Aorta (tissue), 5 donors: ENCODE measurements around the gene REXO1. TPM values are rescaled to one million over a fixed set of nuclear protein-coding genes. Genes with fewer than 3 reads are reported as not detected.

Experiments used
- ATAC-seq: fragments of 200-7000 bp; cut with Tn5 transposase; one replicate; pipeline ENCODE4 v1.9.1; 2022; ENCODE audit warnings: moderate library complexity; ENCODE audit not compliant: low FRiP score
- DNase-seq, 2 donors: peaks; one replicate each; pipeline ENCODE4 v3.0.0-alpha.2; 2020
- H3K27ac ChIP-seq, 2 donors: one replicate each; pipeline ENCODE4 v1.5.1; 2013; ENCODE audit warnings: low read length in 2 of 2, mild to moderate bottlenecking in 2 of 2, moderate library complexity in 2 of 2, control low read depth in 1 of 2, inconsistent platforms in 1 of 2, low read depth in 1 of 2
- H3K27me3 ChIP-seq, 2 donors: one replicate each; pipeline ENCODE4 v1.6.1; 2013; ENCODE audit warnings: control low read depth in 1 of 2, low read length in 1 of 2, mild to moderate bottlenecking in 1 of 2, moderate library complexity in 1 of 2; ENCODE audit not compliant: insufficient read depth in 2 of 2, control insufficient read depth in 1 of 2
- H3K36me3 ChIP-seq, 2 donors: one replicate each; pipeline ENCODE4 v1.6.1; 2013; ENCODE audit warnings: control low read depth in 1 of 2, low read length in 1 of 2, mild to moderate bottlenecking in 1 of 2; ENCODE audit not compliant: insufficient read depth in 2 of 2, control insufficient read depth in 1 of 2
- H3K4me1 ChIP-seq, 2 donors: one replicate each; pipeline ENCODE4 v1.6.1; 2013; ENCODE audit warnings: low read length in 2 of 2, control low read depth in 1 of 2, mild to moderate bottlenecking in 1 of 2, moderate library complexity in 1 of 2; ENCODE audit not compliant: insufficient read depth in 2 of 2, control insufficient read depth in 1 of 2
- H3K4me3 ChIP-seq, 2 donors: one replicate each; pipeline ENCODE4 v1.5.1; 2013; ENCODE audit warnings: low read length in 2 of 2, control low read depth in 1 of 2, mild to moderate bottlenecking in 1 of 2
- H3K9me3 ChIP-seq: one replicate; pipeline ENCODE4 v1.6.1; 2013; ENCODE audit warnings: mild to moderate bottlenecking, low read length; ENCODE audit not compliant: control insufficient read depth
- WGBS, 2 donors: extraction: QIAGEN DNeasy Blood & Tissue Kit; methylation state at CpG; one replicate each; pipeline ENCODE4 v1.1.7; 2013; 5-methylcytosine and 5-hydroxymethylcytosine counted together
- intact Hi-C, 2 donors: fragments of 100-400 bp; cut with DNase I; formaldehyde crosslinking; loops; one replicate each; pipeline versions ENCODE4 v1.14.2 to v1.15.0; 2022
- polyA plus RNA-seq, 2 donors: library from polyadenylated mRNA; stranded (reverse); fragments of 200-250 nt; gene quantifications; one replicate each; pipeline ENCODE4 v1.2.3, GENCODE V29; 2013
- total RNA-seq, 2 donors: library from RNA; stranded (reverse); fragmentation: NEBNext Ultra II Directional; extraction: Animal tissue kit (Norgen Biotek cat#: 25700); gene quantifications; one replicate each; pipeline ENCODE4 v1.2.1, GENCODE V29; 2021
- donor health status: healthy with polysubstance abuse.
- donor health status: Bipolar disorder and iron deficiency.
- donor health status: DM: no; HTN: no; CAD: no.
- donor health status: DM: no; HTN: no; CAD: no.
- donor health status: DM: yes; HTN: yes; CAD: no.

The REXO1 gene
- total and polyA plus RNA-seq, 4 donors = 4.8 to 29.9 (median 26.7) TPM

- ATAC-seq = no peak
- DNase-seq = no peak
- no peak overlapping the region for H3K4me3 ChIP-seq
- 80 to 84% methylated on average over 8 of the region's 8 CpGs for WGBS, 2 donors
- H3K36me3 ChIP-seq = peaks cover 2 to 11% of the 10 kb centered on the region in 2 donors
- no peak overlapping the region for H3K27ac ChIP-seq
- intact Hi-C loops = loop anchor here in 1 of 2 donors (10.0 kb wide), 1 partner anchor 278 kb away; no protein-coding TSS in a partner anchor
- H3K9me3 ChIP-seq = no peaks in the 10 kb centered on the region
- no peaks in the 10 kb centered on the region for H3K4me1 ChIP-seq
- no peaks in the 10 kb centered on the region for H3K27me3 ChIP-seq
These were observed 25.3 kb downstream of the REXO1 start for GRCh38 chr19:1823020-1823419.

- DNase-seq (no peak), ATAC-seq (no peak)
- Histone ChIP-seq H3K4me1 (no peaks in the 10 kb centered on the region), H3K36me3 (peaks cover 2 to 9% of the 10 kb centered on the region in 2 donors), H3K27me3 (no peaks in the 10 kb centered on the region), H3K4me3 (no peak overlapping the region), H3K9me3 (no peaks in the 10 kb centered on the region), H3K27ac (no peak overlapping the region)
- intact Hi-C loops = loop anchor here in 1 of 2 donors (10.0 kb wide), 1 partner anchor 277 kb away; no protein-coding TSS in a partner anchor
- 90 to 91% methylated on average over 19 of the region's 19 CpGs for WGBS, 2 donors
These were observed 26.1 kb downstream of the REXO1 start for GRCh38 chr19:1822210-1822609.

GRCh38 chr19:1819341-1820255 lies 28.7 kb downstream of the REXO1 start:
- H3K36me3 ChIP-seq = peaks cover 2 to 18% of the 10 kb centered on the region in 2 donors
- no peak for DNase-seq
- 83 to 86% methylated on average over 42 to 43 of the region's 43 CpGs for WGBS, 2 donors
- H3K4me3 ChIP-seq = no peak overlapping the region
- no peaks in the 10 kb centered on the region for H3K4me1 ChIP-seq
- intact Hi-C loops = loop anchor here in 1 of 2 donors (10.0 kb wide), 1 partner anchor 275 kb away; no protein-coding TSS in a partner anchor
- no peak for ATAC-seq
- no peak overlapping the region for H3K27ac ChIP-seq
- no peaks in the 10 kb centered on the region for H3K27me3 ChIP-seq
- no peaks in the 10 kb centered on the region for H3K9me3 ChIP-seq

- DNase-seq (no peak), ATAC-seq (no peak)
- Histone ChIP-seq H3K4me1 (no peaks in the 10 kb centered on the region), H3K9me3 (no peaks in the 10 kb centered on the region), H3K27ac (no peak overlapping the region), H3K27me3 (no peaks in the 10 kb centered on the region), H3K36me3 (peaks cover 2 to 18% of the 10 kb centered on the region in 2 donors), H3K4me3 (no peak overlapping the region)
- 90% methylated on average over 30 to 33 of the region's 33 CpGs for WGBS, 2 donors
- intact Hi-C loops = no loop called here
These were observed 29.6 kb downstream of the REXO1 start for GRCh38 chr19:1818549-1819195.

GRCh38 chr19:1817553-1818179 lies 30.6 kb downstream of the REXO1 start:
- Histone ChIP-seq H3K4me3 (no peak overlapping the region), H3K36me3 (peaks cover 0 to 18% of the 10 kb centered on the region in 2 donors), H3K9me3 (no peaks in the 10 kb centered on the region), H3K27me3 (no peaks in the 10 kb centered on the region), H3K4me1 (no peaks in the 10 kb centered on the region), H3K27ac (no peak overlapping the region)
- no peak for ATAC-seq
- 85 to 88% methylated on average over 25 of the region's 25 CpGs for WGBS, 2 donors
- DNase-seq = no peak
- intact Hi-C loops = no loop called here

GRCh38 chr19:1816530-1817298 lies 31.6 kb downstream of the REXO1 start:
- Histone ChIP-seq H3K27ac (no peak overlapping the region), H3K4me3 (no peak overlapping the region), H3K36me3 (peaks cover 0 to 18% of the 10 kb centered on the region in 2 donors), H3K27me3 (no peaks in the 10 kb centered on the region), H3K9me3 (no peaks in the 10 kb centered on the region), H3K4me1 (no peaks in the 10 kb centered on the region)
- intact Hi-C loops = no loop called here
- DNase-seq (no peak), ATAC-seq (no peak)
- 91 to 92% methylated on average over 35 to 36 of the region's 36 CpGs for WGBS, 2 donors

GRCh38 chr19:1815605-1816529 lies 32.4 kb downstream of the REXO1 start:
- Histone ChIP-seq H3K36me3 (peaks cover 0 to 18% of the 10 kb centered on the region in 2 donors), H3K4me3 (no peak overlapping the region), H3K27me3 (no peaks in the 10 kb centered on the region), H3K9me3 (no peaks in the 10 kb centered on the region), H3K4me1 (no peaks in the 10 kb centered on the region), H3K27ac (no peak overlapping the region)
- intact Hi-C loops = no loop called here
- 90% methylated on average over 59 to 61 of the region's 61 CpGs for WGBS, 2 donors
- ATAC-seq (no peak), DNase-seq (no peak)
